ENCODE results near the gene TMEM174.

The TMEM174 gene

GRCh38 chr5:73176250-73176649 lies 3.3 kb downstream of the TMEM174 start:
- in situ Hi-C loops (cut with HindIII; ENCODE audit: low sequenced_read_pairs), result no loop called here
- no peak for TF ChIP-seq CTCF (IDR thresholded peaks at IDR 0.05; ENCODE audit: low read depth, low read length, missing control alignments)
- DNase-seq (ENCODE audit: low read depth), result no peak
- H3K4me3 ChIP-seq (ENCODE audit: low read depth, low read length), result no peak overlapping the region

- in situ Hi-C loops (cut with HindIII; ENCODE audit: low sequenced_read_pairs), result no loop called here
- H3K4me3 ChIP-seq (ENCODE audit: low read depth, low read length), result no peak overlapping the region
- DNase-seq (ENCODE audit: low read depth), result no peak
- no peak for TF ChIP-seq CTCF (IDR thresholded peaks at IDR 0.05; ENCODE audit: low read depth, low read length, missing control alignments)
These were observed 5.3 kb downstream of the TMEM174 start for GRCh38 chr5:73178265-73178664.

GRCh38 chr5:73179730-73180129 lies 6.7 kb downstream of the TMEM174 start:
- H3K4me3 ChIP-seq (ENCODE audit: low read depth, low read length), result no peak overlapping the region
- in situ Hi-C loops (cut with HindIII; ENCODE audit: low sequenced_read_pairs), result no loop called here
- TF ChIP-seq CTCF (IDR thresholded peaks at IDR 0.05; ENCODE audit: low read depth, low read length, missing control alignments), result no peak
- DNase-seq (ENCODE audit: low read depth), result no peak

- H3K4me3 ChIP-seq (ENCODE audit: low read depth, low read length), result no peak overlapping the region
- peak; percentile 26 for DNase-seq (ENCODE audit: low read depth)
- no peak for TF ChIP-seq CTCF (IDR thresholded peaks at IDR 0.05; ENCODE audit: low read depth, low read length, missing control alignments)
- in situ Hi-C loops (cut with HindIII; ENCODE audit: low sequenced_read_pairs), result no loop called here
These were observed 7.6 kb downstream of the TMEM174 start for GRCh38 chr5:73180566-73180965.

- in situ Hi-C loops (cut with HindIII; ENCODE audit: low sequenced_read_pairs), result no loop called here
- no peak for TF ChIP-seq CTCF (IDR thresholded peaks at IDR 0.05; ENCODE audit: low read depth, low read length, missing control alignments)
- no peak overlapping the region for H3K4me3 ChIP-seq (ENCODE audit: low read depth, low read length)
- DNase-seq (ENCODE audit: low read depth), result no peak
These were observed 9.3 kb downstream of the TMEM174 start for GRCh38 chr5:73182307-73182706.

GRCh38 chr5:73183000-73183399 lies 10.0 kb downstream of the TMEM174 start:
- DNase-seq (ENCODE audit: low read depth), result no peak
- in situ Hi-C loops (cut with HindIII; ENCODE audit: low sequenced_read_pairs), result no loop called here
- no peak for TF ChIP-seq CTCF (IDR thresholded peaks at IDR 0.05; ENCODE audit: low read depth, low read length, missing control alignments)
- H3K4me3 ChIP-seq (ENCODE audit: low read depth, low read length), result no peak overlapping the region

GRCh38 chr5:73183481-73183891 lies 10.5 kb downstream of the TMEM174 start:
- in situ Hi-C loops (cut with HindIII; ENCODE audit: low sequenced_read_pairs), result no loop called here
- TF ChIP-seq CTCF (IDR thresholded peaks at IDR 0.05; ENCODE audit: low read depth, low read length, missing control alignments), result no peak
- H3K4me3 ChIP-seq (ENCODE audit: low read depth, low read length), result no peak overlapping the region
- DNase-seq (ENCODE audit: low read depth), result no peak

Measured in astrocyte of the cerebellum (primary cell).